ENCODE results near the gene NHLH1.

Gene NHLH1

DNA sequence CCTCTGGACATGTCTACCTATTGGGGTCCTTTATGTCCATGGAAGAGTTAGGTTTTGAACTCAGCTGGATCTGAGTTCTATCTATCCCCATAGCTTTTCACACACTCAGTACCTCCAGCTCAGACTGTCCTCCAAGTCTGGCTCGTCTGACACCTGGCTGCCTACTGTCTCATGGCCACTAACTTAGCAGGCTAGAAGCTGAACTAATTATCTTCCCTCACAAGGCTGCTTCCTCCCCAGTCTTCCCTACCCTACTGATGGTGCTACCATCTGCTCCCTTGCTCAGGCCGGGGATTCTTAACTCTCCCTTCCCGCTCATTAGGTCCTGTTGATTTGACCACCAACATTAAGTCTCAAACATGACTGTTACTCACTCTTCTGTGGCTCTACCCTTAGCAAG is 46.8 kb downstream of the NHLH1 start:
- ChIA-PET CTCF (interaction anchor here (1.1 to 1.2 kb wide), 2 partner anchors 15 to 38 kb away, joined by 3 read pairs; no protein-coding TSS in a partner anchor), POLR2A (no interaction called here)
- no peak overlapping the region for H3K4me3 ChIP-seq (ENCODE audit: low read depth, low read length)
- DNase-seq (ENCODE audit: low read depth, low spot score): no peak
- TF ChIP-seq, protein P1, sequence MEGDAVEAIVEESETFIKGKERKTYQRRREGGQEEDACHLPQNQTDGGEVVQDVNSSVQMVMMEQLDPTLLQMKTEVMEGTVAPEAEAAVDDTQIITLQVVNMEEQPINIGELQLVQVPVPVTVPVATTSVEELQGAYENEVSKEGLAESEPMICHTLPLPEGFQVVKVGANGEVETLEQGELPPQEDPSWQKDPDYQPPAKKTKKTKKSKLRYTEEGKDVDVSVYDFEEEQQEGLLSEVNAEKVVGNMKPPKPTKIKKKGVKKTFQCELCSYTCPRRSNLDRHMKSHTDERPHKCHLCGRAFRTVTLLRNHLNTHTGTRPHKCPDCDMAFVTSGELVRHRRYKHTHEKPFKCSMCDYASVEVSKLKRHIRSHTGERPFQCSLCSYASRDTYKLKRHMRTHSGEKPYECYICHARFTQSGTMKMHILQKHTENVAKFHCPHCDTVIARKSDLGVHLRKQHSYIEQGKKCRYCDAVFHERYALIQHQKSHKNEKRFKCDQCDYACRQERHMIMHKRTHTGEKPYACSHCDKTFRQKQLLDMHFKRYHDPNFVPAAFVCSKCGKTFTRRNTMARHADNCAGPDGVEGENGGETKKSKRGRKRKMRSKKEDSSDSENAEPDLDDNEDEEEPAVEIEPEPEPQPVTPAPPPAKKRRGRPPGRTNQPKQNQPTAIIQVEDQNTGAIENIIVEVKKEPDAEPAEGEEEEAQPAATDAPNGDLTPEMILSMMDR (IDR thresholded peaks at IDR 0.05; ENCODE audit: insufficient read depth, low read length, missing control alignments): no peak

DNA sequence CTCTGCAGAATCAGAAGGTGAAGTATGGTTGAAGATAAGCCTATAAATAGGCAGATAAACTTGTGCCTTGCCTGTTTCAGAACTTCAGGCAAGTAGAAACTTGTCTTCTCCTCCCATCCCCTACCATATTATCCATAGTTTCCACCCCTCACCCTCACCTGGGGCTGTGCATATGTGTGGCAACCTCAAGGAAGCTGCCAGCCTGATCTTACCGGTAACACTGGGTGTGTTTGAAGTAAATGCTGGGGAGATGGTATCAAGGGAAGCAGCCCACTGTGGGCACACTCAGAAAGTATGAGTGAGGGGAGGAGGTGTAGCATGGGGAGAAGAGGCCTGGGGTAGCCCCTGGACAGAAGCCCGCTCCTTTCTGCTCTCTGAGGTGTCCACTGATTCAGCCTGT is 48.0 kb downstream of the NHLH1 start:
- no peak for DNase-seq (ENCODE audit: low read depth, low spot score)
- POLR2A ChIA-PET: no interaction called here
- CTCF ChIA-PET: no interaction called here
- H3K4me3 ChIP-seq (ENCODE audit: low read depth, low read length): no peak overlapping the region
- TF ChIP-seq, protein P1 (IDR thresholded peaks at IDR 0.05; ENCODE audit: insufficient read depth, low read length, missing control alignments): no peak

GRCh38 chr1:160415696-160416290 is 48.9 kb downstream of the NHLH1 start:
- TF ChIP-seq, protein P1 (IDR thresholded peaks at IDR 0.05; ENCODE audit: insufficient read depth, low read length, missing control alignments): no peak
- ChIA-PET POLR2A (no interaction called here), CTCF (interaction anchor here (0.6 to 2.2 kb wide), 10 partner anchors 9 to 370 kb away, joined by 3 to 9 read pairs (median 4); no protein-coding TSS in a partner anchor)
- no peak overlapping the region for H3K4me3 ChIP-seq (ENCODE audit: low read depth, low read length)
- DNase-seq (ENCODE audit: low read depth, low spot score): no peak

DNA sequence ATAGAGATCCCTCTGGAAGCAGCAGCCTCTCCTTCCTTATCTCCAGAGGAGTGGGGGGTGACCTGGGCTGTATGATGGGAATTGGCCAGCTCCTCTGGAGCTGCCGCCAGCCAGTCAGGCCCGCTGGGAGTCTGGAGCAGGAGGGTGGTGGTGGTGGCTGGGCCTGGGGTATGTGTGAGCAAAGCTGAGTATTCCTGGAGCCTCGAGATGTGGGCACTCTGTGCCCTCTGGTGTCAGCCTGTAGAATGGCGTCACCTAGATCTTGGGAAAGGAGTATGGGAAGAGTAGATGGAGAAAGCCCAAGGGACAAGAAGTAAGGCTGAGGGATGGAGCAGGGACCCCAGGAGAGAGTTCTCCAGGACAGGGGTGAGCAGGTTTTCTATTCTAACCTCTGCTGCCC is 49.5 kb downstream of the NHLH1 start:
- TF ChIP-seq, protein P1 (IDR thresholded peaks at IDR 0.05; ENCODE audit: insufficient read depth, low read length, missing control alignments): peak; percentile 62
- ChIA-PET CTCF (interaction anchor here (0.6 to 2.2 kb wide), 11 partner anchors 9 to 371 kb away, joined by 3 to 9 read pairs (median 4); no protein-coding TSS in a partner anchor), POLR2A (no interaction called here)
- no peak overlapping the region for H3K4me3 ChIP-seq (ENCODE audit: low read depth, low read length)
- no peak for DNase-seq (ENCODE audit: low read depth, low spot score)

- H3K4me3 ChIP-seq (ENCODE audit: low read depth, low read length): no peak overlapping the region
- TF ChIP-seq, protein P1 (IDR thresholded peaks at IDR 0.05; ENCODE audit: insufficient read depth, low read length, missing control alignments): no peak
- DNase-seq (ENCODE audit: low read depth, low spot score): no peak
- ChIA-PET POLR2A (no interaction called here), CTCF (interaction anchor here (1.1 kb wide), 1 partner anchor 333 kb away, joined by 3 read pairs; no protein-coding TSS in a partner anchor)
Observed at GRCh38 chr1:160418483-160418882, 51.6 kb downstream of the NHLH1 start.

GRCh38 chr1:160419150-160419837 is 52.4 kb downstream of the NHLH1 start:
- CTCF ChIA-PET: interaction anchor here (1.1 kb wide), 1 partner anchor 334 kb away, joined by 3 read pairs; no protein-coding TSS in a partner anchor
- TF ChIP-seq, protein P1 (IDR thresholded peaks at IDR 0.05; ENCODE audit: insufficient read depth, low read length, missing control alignments): no peak
- POLR2A ChIA-PET: no interaction called here

More at GRCh38 chr1:160419150-160419837, 52.4 kb downstream of the NHLH1 start:
- H3K4me3 ChIP-seq (ENCODE audit: low read depth, low read length): no peak overlapping the region
- DNase-seq (ENCODE audit: low read depth, low spot score): no peak
